ACC112 (cell line): ENCODE results near the gene SRPK1.

Experiments used
- H2AFZ ChIP-seq: fragments of 200-600 bp; sonication (generic); one replicate; pipeline ENCODE4 v1.6.0; 2017; ENCODE audit warnings: antibody characterized with exemption, low read length; ENCODE audit not compliant: unreplicated experiment
- H3K27ac ChIP-seq: fragments of 200-600 bp; sonication (generic); 2 replicates; pipeline ENCODE4 v1.5.1; 2014; ENCODE audit warnings: low read depth, mild to moderate bottlenecking, antibody characterized with exemption, low read length, moderate library complexity
- H3K27me3 ChIP-seq: fragments of 200-600 bp; sonication (generic); 2 replicates; pipeline ENCODE4 v1.6.1; 2014; ENCODE audit warnings: mild to moderate bottlenecking, antibody characterized with exemption, low read length, moderate library complexity, mixed read lengths; ENCODE audit not compliant: insufficient read depth
- H3K36me3 ChIP-seq: fragments of 200-600 bp; sonication (generic); 2 replicates; pipeline ENCODE4 v1.6.1; 2016; ENCODE audit warnings: mild to moderate bottlenecking, antibody characterized with exemption, low read length, moderate library complexity, mixed read lengths; ENCODE audit not compliant: insufficient read depth
- H3K4me1 ChIP-seq: fragments of 200-600 bp; sonication (generic); one replicate; pipeline ENCODE4 v1.6.1; 2016; ENCODE audit warnings: low read length, mixed read lengths; ENCODE audit not compliant: insufficient read depth, unreplicated experiment, control insufficient read depth
- H3K4me3 ChIP-seq: fragments of 200-600 bp; sonication (generic); 2 replicates; pipeline ENCODE4 v1.5.1; 2014; ENCODE audit warnings: mild to moderate bottlenecking, low read depth, low read length
- H3K79me2 ChIP-seq: fragments of 200-600 bp; sonication (generic); one replicate; pipeline ENCODE4 v1.6.0; 2016; ENCODE audit warnings: low read length; ENCODE audit not compliant: control insufficient read depth, unreplicated experiment, insufficient read depth

SRPK1 gene

DNA sequence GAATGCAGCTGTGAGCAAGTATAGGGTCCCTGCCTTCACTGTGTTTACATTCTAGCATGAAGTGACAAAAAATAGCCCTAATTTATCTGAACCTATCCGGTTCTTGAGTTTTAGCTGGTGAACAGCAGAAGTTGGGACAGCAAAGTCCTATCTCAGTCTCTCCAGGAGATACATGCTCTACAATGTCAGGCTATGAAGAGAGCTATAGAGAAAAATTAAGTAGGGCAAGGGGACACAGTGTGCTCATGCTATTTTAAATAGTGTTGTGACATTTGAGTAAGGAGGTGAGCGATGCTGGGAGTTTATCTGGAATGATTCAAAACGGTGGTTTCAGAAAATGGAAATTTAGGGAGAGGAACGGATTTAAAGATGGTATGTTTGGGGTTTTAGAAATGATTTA, 20.4 kb downstream of the SRPK1 start:
- peaks cover 5% of the 10 kb centered on the region for H3K4me1 ChIP-seq
- peaks cover 83% of the 10 kb centered on the region for H3K79me2 ChIP-seq
- no peak overlapping the region for H3K4me3 ChIP-seq
- no peak overlapping the region for H2AFZ ChIP-seq
- no peak overlapping the region for H3K27ac ChIP-seq
- no peaks in the 10 kb centered on the region for H3K27me3 ChIP-seq
- H3K36me3 ChIP-seq: 0 out of 2 replicates have a peak, but pooled peaks cover 7% of the 10 kb centered on the region

- no peaks in the 10 kb centered on the region for H3K4me1 ChIP-seq
- peaks cover 87% of the 10 kb centered on the region for H3K79me2 ChIP-seq
- no peak overlapping the region for H3K4me3 ChIP-seq
- no peak overlapping the region for H3K27ac ChIP-seq
- no peak overlapping the region for H2AFZ ChIP-seq
- H3K36me3 ChIP-seq: no peaks in the 10 kb centered on the region
- no peaks in the 10 kb centered on the region for H3K27me3 ChIP-seq
Observed at GRCh38 chr6:35898003-35898402, 22.9 kb downstream of the SRPK1 start.

GRCh38 chr6:35897486-35897885, 23.4 kb downstream of the SRPK1 start:
- no peaks in the 10 kb centered on the region for H3K27me3 ChIP-seq
- no peak overlapping the region for H2AFZ ChIP-seq
- H3K36me3 ChIP-seq: no peaks in the 10 kb centered on the region
- no peaks in the 10 kb centered on the region for H3K4me1 ChIP-seq
- H3K79me2 ChIP-seq: peaks cover 85% of the 10 kb centered on the region
- no peak overlapping the region for H3K27ac ChIP-seq
- no peak overlapping the region for H3K4me3 ChIP-seq

GRCh38 chr6:35897036-35897435, 23.9 kb downstream of the SRPK1 start:
- Histone ChIP-seq H3K27me3 (no peaks in the 10 kb centered on the region), H3K79me2 (peaks cover 83% of the 10 kb centered on the region), H3K4me3 (no peak overlapping the region), H2AFZ (no peak overlapping the region), H3K36me3 (no peaks in the 10 kb centered on the region), H3K27ac (no peak overlapping the region), H3K4me1 (no peaks in the 10 kb centered on the region)

- peaks cover 79% of the 10 kb centered on the region for H3K79me2 ChIP-seq
- no peak overlapping the region for H3K27ac ChIP-seq
- H3K36me3 ChIP-seq: no peaks in the 10 kb centered on the region
- H3K4me1 ChIP-seq: no peaks in the 10 kb centered on the region
- no peak overlapping the region for H3K4me3 ChIP-seq
- H3K27me3 ChIP-seq: no peaks in the 10 kb centered on the region
- H2AFZ ChIP-seq: no peak overlapping the region
Observed at GRCh38 chr6:35896228-35896627, 24.7 kb downstream of the SRPK1 start.

- H3K27ac ChIP-seq: no peak overlapping the region
- H3K4me3 ChIP-seq: no peak overlapping the region
- H3K4me1 ChIP-seq: no peaks in the 10 kb centered on the region
- H3K79me2 ChIP-seq: peaks cover 73% of the 10 kb centered on the region
- no peak overlapping the region for H2AFZ ChIP-seq
- no peaks in the 10 kb centered on the region for H3K27me3 ChIP-seq
- H3K36me3 ChIP-seq: no peaks in the 10 kb centered on the region
Observed at GRCh38 chr6:35895560-35895959, 25.3 kb downstream of the SRPK1 start.

DNA sequence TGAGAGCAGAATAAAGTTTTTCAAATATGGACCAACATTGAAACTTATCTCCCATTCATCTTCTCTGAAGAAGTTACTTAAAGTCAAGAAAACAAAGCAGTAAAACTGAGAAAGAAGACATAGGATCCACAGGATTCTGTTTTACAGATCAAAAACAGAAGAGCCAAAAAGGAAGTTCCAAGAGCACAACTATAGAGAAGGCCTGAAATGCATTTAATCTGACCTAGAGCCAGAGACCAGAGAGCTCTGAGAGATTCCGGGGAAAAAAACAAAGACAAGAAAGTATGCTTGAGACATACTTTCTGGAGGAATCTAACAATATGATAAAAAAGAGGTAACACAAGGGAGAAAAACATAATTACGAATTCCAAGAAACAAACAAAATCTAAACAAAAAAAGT, 26.1 kb downstream of the SRPK1 start:
- Histone ChIP-seq H3K4me1 (no peaks in the 10 kb centered on the region), H3K27me3 (no peaks in the 10 kb centered on the region), H2AFZ (no peak overlapping the region), H3K4me3 (no peak overlapping the region), H3K36me3 (no peaks in the 10 kb centered on the region), H3K79me2 (peaks cover 71% of the 10 kb centered on the region), H3K27ac (no peak overlapping the region)

GRCh38 chr6:35893246-35893645, 27.7 kb downstream of the SRPK1 start:
- peaks cover 6% of the 10 kb centered on the region for H3K36me3 ChIP-seq
- peaks cover 59% of the 10 kb centered on the region for H3K79me2 ChIP-seq

GRCh38 chr6:35892482-35892881, 28.4 kb downstream of the SRPK1 start:
- peaks cover 13% of the 10 kb centered on the region for H3K36me3 ChIP-seq
- no peaks in the 10 kb centered on the region for H3K27me3 ChIP-seq
- H3K27ac ChIP-seq: no peak overlapping the region
- H3K4me1 ChIP-seq: no peaks in the 10 kb centered on the region
- peaks cover 52% of the 10 kb centered on the region for H3K79me2 ChIP-seq
- no peak overlapping the region for H3K4me3 ChIP-seq
- no peak overlapping the region for H2AFZ ChIP-seq

More at GRCh38 chr6:35893246-35893645, 27.7 kb downstream of the SRPK1 start:
- Histone ChIP-seq H3K27me3 (no peaks in the 10 kb centered on the region), H3K4me1 (no peaks in the 10 kb centered on the region), H2AFZ (no peak overlapping the region), H3K27ac (no peak overlapping the region), H3K4me3 (no peak overlapping the region)

DNA sequence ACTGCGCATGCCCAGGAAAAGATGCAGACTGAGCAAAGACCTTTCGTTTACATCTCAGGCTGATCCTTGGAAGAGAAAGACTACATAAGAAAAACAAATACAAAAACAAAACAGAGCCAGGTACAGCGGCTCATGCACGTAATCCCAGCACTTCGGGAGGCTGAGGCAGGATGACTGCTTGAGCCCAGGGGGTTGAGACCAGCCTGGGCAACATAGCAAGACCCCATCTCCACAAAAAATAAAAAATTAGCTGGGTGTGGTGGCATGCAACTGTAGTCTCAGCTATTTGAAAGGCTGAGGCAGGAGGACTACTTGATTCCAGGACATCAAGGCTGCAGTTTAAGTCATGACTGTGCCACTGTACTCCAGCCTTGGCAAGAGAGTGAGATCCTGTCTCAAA, 41.7 kb downstream of the SRPK1 start:
- Histone ChIP-seq H3K36me3 (peaks cover 31% of the 10 kb centered on the region), H3K79me2 (peaks cover 1% of the 10 kb centered on the region), H2AFZ (no peak overlapping the region)

DNA sequence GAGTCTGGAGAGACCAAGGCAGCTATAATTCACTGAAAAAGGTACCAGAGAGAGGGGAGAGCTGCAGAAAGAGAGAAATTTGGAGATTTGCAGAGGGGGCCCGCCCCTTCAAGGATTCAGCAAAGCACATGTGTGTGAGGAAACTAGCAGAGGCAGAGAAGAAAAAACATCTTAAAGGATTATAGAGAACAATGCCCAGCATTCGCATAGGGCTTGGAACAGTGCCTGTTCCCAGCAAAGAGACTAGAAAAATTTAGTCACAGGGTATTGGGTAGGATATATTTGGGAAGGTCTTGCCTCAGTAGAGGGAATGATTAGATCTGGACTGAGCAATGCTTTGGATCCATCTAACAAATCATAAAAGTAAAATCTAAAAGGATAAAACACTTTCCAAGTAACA, 44.0 kb downstream of the SRPK1 start:
- Histone ChIP-seq H3K27ac (no peak overlapping the region), H3K36me3 (peaks cover 21% of the 10 kb centered on the region), H2AFZ (no peak overlapping the region), H3K27me3 (no peaks in the 10 kb centered on the region), H3K79me2 (no peaks in the 10 kb centered on the region), H3K4me1 (no peaks in the 10 kb centered on the region), H3K4me3 (no peak overlapping the region)

More for the DNA sequence above, 41.7 kb downstream of the SRPK1 start:
- H3K27ac ChIP-seq: no peak overlapping the region
- no peaks in the 10 kb centered on the region for H3K27me3 ChIP-seq
- no peaks in the 10 kb centered on the region for H3K4me1 ChIP-seq
- no peak overlapping the region for H3K4me3 ChIP-seq
